ENCODE measurements around the gene SYCP3.

Gene SYCP3

DNA sequence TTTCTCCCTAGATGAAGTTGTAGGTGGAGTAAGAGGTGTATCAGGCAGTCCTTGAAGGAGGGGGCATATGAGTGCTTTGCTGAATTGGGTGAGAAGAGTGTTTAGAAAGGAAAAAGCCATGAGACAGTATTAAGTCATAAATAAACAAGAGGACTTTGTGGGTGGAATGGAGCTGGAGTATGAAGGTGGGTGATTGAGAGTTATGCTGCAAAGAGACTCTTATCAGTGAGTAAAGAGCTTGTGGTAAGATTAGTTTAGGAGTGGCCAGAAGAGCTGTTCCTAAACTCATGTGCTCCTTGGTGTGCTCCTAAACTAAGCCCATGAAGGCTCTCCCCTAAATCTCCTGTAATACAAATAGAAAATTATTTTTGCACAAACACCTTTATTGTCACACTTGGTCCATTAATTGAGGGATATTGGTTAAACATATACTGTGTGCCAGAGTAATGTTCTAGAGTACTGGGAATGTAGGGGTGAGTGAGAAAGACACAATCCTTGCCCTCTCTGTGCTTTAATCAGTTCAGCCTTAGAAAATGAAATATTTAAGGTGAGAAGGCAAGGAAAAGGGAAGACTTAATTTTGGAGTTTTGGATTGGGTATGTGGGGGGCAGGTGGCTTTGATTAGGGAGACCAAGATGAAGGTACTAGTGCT lies 32.0 kb downstream of the SYCP3 start:
- Mint-ChIP-seq H3K4me1 (peaks cover 6% of the 10 kb centered on the region), H3K4me3 (no peak overlapping the region), H3K27me3 (ENCODE audit: low read depth) (no peaks in the 10 kb centered on the region), H3K36me3 (ENCODE audit: low read depth) (peaks cover 15% of the 10 kb centered on the region), H3K9me3 (peaks cover 4% of the 10 kb centered on the region), H3K27ac (no peak overlapping the region)
- TF ChIP-seq, protein P1, sequence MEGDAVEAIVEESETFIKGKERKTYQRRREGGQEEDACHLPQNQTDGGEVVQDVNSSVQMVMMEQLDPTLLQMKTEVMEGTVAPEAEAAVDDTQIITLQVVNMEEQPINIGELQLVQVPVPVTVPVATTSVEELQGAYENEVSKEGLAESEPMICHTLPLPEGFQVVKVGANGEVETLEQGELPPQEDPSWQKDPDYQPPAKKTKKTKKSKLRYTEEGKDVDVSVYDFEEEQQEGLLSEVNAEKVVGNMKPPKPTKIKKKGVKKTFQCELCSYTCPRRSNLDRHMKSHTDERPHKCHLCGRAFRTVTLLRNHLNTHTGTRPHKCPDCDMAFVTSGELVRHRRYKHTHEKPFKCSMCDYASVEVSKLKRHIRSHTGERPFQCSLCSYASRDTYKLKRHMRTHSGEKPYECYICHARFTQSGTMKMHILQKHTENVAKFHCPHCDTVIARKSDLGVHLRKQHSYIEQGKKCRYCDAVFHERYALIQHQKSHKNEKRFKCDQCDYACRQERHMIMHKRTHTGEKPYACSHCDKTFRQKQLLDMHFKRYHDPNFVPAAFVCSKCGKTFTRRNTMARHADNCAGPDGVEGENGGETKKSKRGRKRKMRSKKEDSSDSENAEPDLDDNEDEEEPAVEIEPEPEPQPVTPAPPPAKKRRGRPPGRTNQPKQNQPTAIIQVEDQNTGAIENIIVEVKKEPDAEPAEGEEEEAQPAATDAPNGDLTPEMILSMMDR (IDR thresholded peaks at IDR 0.05; ENCODE audit: unreplicated experiment in 3 of 3): no peak

DNA sequence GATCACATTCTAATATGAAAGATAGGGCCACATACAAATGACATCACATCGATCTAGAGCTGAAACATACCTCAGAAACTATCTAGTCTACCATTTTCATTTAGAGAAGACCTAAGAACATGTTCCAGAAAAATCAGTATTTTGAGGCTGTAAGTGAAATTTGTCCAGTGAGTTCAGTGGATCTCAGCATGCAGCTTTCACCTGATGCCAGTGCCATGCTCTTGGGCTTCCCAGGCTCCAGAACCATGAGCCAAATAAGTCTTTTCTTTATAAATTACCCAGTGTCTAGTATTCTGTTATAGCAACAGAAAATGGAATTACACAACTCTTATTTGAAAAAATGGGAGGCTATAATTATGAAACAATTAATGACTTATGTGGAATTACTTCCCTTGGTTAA lies 32.9 kb downstream of the SYCP3 start:
- Mint-ChIP-seq H3K36me3 (ENCODE audit: low read depth) (peaks cover 12% of the 10 kb centered on the region), H3K4me1 (peaks cover 10% of the 10 kb centered on the region), H3K27me3 (ENCODE audit: low read depth) (no peaks in the 10 kb centered on the region), H3K9me3 (peaks cover 4% of the 10 kb centered on the region), H3K4me3 (no peak overlapping the region), H3K27ac (no peak overlapping the region)
- TF ChIP-seq, protein P1 (IDR thresholded peaks at IDR 0.05; ENCODE audit: unreplicated experiment in 3 of 3): no peak

DNA sequence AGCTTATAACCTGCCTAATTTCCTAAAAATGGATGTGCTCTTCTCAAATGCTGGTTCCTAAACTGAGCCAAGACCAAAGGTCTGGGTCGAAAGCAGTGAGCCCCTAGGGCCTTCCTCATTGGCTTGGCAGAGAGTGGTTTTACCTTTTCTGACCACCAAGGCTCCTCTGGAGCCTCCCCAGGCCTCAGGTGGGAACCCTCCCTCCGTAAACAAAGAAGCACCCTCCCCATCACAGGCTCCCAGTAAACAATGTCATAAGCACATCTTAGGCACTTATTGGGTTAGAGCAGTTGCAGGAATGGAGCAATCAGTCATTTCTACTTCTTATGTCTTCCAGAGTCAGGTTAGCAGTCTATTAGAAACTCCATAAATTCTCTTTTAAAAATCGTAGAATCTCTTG lies 35.8 kb downstream of the SYCP3 start:
- no peak overlapping the region for H3K4me3 Mint-ChIP-seq
- TF ChIP-seq, protein P1 (IDR thresholded peaks at IDR 0.05; ENCODE audit: unreplicated experiment in 3 of 3): no peak
- no peaks in the 10 kb centered on the region for H3K36me3 Mint-ChIP-seq (ENCODE audit: low read depth)
- H3K9me3 Mint-ChIP-seq: no peaks in the 10 kb centered on the region
- H3K27me3 Mint-ChIP-seq (ENCODE audit: low read depth): no peaks in the 10 kb centered on the region
- H3K27ac Mint-ChIP-seq: no peak overlapping the region
- peaks cover 33% of the 10 kb centered on the region for H3K4me1 Mint-ChIP-seq

DNA sequence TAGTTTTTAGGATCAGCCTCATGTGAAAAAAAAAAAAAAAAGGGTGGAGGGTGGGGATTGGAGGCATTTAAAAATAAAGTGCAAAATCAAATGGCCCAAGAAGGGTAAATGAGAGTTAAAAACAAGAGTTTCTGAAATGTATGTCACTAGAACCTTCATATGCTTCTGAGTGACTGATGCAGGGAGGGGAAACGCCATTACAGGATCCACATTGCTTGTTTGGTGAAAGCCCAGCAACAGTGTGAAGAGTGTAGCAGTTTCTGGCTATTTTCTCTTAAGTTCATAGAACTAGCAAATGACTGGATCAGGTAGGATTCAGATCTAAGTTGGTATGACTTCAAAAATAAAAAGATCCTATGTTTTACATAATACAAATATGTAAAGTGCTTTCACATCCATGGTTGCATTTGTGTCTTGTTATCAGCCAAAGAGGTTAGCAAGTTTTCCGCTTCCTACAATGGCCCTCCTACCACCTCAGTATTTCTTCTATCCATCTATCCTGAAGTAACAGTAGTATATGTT lies 38.9 kb downstream of the SYCP3 start:
- Mint-ChIP-seq H3K4me3 (peak overlapping the region; percentile 92 to 98 (median 98)), H3K9me3 (no peaks in the 10 kb centered on the region), H3K27ac (peak overlapping the region in 1 of 3 experiments; percentile 18), H3K36me3 (ENCODE audit: low read depth) (no peaks in the 10 kb centered on the region), H3K27me3 (ENCODE audit: low read depth) (peaks cover 6% of the 10 kb centered on the region), H3K4me1 (peaks cover 49% of the 10 kb centered on the region)
- TF ChIP-seq, protein P1 (IDR thresholded peaks at IDR 0.05; ENCODE audit: unreplicated experiment in 3 of 3): no peak

DNA sequence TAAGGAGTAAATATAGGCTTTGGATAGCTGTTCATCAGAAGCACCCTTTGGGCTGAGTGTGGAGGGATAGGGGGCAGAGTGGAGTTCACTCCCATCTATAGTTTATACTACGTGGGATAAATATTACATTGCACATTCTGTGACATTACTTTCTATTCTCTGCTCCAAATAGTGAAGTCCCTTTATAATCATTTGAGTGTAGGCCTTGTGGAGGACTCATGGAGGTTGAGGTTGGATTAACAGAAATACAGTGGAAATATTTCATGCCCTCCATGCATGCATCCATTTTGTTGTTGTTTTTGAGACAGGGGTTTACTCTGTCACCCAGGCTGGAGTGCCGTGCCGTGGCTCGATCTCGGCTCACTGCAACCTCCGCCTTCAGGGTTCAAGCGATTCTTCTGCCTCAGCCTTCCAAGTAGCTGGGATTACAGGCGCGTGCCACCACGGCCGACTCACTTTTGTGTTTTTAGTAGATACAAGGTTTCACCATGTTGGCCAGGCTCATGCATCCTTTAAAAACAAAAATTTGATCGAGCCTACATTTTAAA lies 40.4 kb downstream of the SYCP3 start:
- Mint-ChIP-seq H3K27me3 (ENCODE audit: low read depth) (peaks cover 6% of the 10 kb centered on the region), H3K27ac (peak overlapping the region; percentile 84 to 95 (median 87)), H3K9me3 (no peaks in the 10 kb centered on the region), H3K4me3 (peak overlapping the region; percentile 92 to 98 (median 98)), H3K36me3 (ENCODE audit: low read depth) (no peaks in the 10 kb centered on the region), H3K4me1 (peaks cover 50% of the 10 kb centered on the region)
- TF ChIP-seq, protein P1 (IDR thresholded peaks at IDR 0.05; ENCODE audit: unreplicated experiment in 3 of 3): no peak
